Sigmoid colon (tissue), 4 donors: ENCODE measurements around the gene TGFBR2.

Experiments
- CTCF ChIP-seq, 4 experiments: fragments of 450-650 bp in 3 of 4; fragments of 200-600 bp in 1 of 4; IDR thresholded peaks; one replicate each; pipeline ENCODE4 v1.5.1; 2016 to 2019; ENCODE audit warnings: antibody characterized with exemption in 4 of 4, mild to moderate bottlenecking in 3 of 4, moderate library complexity in 2 of 4
- POLR2A ChIP-seq, 2 donors: fragments of 450-650 bp; IDR thresholded peaks; one replicate each; pipeline ENCODE4 v1.6.1; 2016; ENCODE audit warnings: antibody characterized with exemption in 2 of 2, mild to moderate bottlenecking in 2 of 2, moderate library complexity in 2 of 2
- POLR2AphosphoS5 ChIP-seq, 4 donors: sonication (generic); formaldehyde crosslinking; IDR thresholded peaks; one replicate each; pipeline ENCODE4 v1.6.1; 2017; ENCODE audit warnings: antibody characterized with exemption in 4 of 4

DNA sequence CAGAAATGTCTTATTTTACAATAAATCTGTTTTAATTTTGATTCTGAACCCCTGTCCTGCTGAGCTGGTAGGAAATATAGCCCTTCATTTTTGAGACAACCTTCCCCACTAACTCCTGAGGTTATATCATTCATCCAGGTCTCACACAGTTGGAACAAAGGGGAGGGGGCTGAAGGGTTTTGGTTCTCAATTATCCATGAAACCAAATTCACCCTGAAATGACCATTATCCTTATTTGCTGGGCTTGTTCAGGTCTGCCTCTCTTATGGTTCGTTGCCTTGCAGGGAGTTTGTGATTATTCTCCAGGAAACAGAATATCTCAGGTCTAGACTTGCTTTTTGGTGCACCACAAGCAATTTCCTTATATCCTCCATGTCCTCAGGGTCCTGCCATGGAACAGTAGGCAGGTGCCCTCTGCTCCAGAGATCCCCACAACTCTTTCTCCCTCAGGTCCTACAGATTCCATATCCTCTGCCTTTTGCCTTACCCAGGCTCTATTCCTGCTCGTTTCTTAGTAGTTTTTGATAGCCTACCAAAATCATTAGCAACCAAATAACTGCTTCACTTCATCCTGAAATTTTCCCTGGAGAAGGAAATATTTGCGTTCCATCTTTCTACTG, 94.4 kb downstream of the TGFBR2 start:
- TF ChIP-seq CTCF (IDR thresholded peaks at IDR 0.05) (no peak), POLR2AphosphoS5 (IDR thresholded peaks at IDR 0.05) (peak in 1 of 4 donors; percentile 15), POLR2A (IDR thresholded peaks at IDR 0.05) (no peak)
